ENCODE data around the gene AP5M1.
"Not testable (repeated sequence)": the region's sequence is repeated elsewhere in the genome, so short reads cannot be mapped to it uniquely, and the experiment has no call there.

AP5M1 gene

DNA sequence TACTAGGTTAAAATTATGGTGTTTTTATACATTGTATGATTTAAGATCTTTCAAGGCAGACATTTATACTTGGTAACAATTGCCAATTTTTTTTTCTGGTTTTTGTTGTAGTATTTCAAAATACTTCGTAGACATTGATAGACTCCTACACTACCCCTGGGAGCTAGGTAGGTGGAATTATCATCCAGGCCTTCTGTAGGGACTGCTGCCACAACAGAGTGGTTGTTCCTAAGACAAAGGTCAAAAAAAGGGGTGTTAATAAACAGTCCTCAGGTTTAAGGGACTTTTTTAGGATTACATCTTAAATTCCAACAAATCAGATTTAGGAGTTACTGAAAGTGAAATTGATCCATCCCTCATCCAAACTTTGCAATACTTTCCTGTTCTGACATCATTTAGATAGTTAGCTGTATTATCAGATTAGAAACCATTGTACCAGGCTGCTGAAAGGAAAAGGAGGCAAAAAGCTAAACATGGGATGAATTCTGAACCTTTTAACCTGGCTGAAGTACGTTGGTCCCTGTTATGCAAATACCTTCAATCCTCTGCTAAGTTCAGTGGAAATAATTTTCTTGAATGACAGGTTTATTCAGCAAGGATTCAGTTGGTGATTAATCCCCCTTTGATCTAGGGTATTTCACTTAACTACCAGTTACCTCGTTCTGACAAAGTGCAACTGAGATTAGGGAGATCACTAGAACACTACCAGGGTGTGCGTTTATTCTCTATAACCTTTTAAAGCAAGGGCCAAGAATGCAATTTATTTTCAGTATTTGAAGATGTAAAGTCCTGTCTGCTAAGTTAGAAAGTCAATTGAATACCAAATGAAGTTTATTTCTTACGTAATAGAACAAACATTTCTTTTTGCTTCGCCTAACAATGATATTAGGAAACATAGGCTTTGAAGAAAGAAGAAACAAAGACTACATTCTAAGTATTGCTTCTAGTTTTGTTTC lies 23.2 kb downstream of the AP5M1 start:
- DNase-seq, result no peak

DNA sequence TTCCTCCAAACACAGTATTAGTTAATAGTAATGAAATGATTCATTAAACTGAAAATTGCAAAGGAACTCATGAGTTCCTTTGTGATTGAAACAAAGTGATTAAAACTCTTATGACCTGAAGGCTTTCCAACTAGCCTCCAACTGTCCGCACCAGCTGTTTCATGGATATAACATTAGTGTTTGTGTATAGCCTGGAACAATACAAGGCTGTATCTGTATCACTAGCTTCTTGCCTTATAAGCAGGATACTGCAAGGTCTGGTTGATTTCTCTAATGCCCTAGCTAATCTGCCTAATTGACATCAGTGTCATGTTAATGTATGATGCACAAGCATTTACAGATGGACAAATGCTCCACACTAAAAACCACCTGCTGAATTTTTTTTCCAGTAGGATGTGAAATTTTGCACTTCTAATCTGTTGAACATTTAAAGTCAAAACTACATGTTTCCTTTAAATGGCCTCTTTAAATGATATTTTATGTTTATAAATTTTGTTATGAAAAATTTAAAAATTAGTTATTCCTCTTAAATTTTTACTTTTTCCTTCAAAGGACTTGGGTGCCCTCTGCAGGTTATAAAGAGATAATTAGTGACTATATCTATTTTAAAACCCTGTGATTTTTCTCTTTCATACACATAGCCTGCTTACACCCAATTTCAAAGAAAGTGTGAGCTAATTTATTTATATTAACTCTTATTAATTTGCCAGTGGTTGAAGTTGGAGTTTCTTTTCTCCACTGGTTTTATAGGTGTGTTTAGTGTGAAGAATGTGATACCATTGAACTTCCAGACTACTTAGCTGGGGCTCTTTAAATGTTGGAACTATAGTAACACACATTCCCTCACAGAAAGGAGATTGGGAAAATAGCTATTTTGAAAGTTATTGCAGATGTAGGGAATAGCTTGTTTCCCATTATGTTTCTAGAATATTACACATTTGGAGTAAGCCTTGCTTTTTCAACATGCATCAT lies 25.4 kb downstream of the AP5M1 start:
- DNase-seq, result no peak

DNA sequence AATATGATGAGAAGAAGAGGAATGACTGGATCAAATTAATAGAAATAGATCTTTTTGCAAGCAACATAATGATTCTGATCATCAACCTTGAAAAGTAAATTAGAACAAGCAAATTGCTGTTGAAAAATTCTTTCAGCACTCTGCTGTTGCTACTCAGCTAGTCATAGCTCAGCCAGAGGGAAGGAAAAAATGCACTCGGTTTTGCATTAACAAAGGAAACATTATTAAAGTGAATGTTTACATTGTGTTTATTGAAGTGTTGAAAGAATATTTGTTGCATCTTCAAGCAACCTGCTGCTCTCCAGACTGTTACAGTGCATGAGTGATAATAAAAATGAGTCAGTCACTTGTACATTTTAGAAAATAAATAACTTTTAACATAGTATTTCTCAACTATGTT lies 26.5 kb downstream of the AP5M1 start:
- DNase-seq, result peak; percentile 54

DNA sequence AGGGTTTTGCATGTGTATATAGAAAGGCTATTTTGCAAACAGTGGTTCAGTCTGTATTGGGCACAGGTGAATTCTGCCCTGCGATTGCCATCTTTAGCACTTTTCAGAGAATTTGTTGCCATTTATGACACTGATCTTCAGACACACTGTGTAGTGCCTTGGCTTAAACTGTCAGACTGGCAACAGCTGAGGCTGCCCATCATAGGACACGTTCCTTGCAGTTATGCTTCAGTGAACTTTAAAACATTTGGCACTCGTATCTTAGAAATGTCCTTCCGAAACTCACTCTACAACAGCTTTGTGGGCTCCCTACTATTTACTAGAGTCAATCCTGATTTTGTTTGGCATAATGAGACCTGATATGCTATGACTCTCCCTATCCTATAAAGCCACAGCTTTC lies 29.1 kb downstream of the AP5M1 start:
- DNase-seq, result no peak

DNA sequence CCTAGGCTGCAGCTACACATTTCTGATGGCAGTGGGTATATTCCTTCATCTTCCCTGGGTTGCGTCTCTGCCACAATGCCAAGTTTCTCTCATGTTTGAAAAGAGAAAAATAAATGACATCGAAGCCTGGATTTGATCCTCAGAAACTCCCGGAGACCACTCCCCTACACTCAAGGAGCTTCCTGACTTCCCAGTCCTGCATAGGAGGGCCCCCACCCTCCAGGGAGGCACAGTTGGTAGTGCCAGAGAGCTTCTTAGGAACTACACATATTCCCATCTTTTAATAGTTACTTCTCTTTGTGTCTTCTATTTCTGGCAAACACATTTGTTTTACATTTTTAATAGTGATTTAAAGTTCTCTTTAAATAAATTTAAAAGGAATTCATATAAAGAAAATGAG lies 30.7 kb downstream of the AP5M1 start:
- no peak for DNase-seq

DNA sequence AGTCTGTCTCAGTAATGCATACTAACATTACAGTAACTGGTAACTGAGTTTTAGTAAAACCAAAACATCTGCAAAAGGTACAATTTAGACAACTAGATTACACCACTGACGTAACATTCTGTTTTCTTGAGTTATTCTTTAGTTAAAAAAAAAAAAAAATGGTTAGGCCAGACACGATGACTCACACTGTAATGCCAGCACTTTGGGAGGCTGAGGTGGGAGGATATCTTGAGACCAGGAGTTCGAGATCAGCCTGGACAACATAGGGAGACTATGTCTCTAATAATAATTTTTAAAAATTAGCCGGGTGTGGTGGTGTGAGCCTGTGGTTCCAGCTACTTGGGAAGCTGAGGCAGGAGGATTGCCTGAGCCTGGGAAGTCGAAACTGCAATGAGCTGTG lies 34.1 kb downstream of the AP5M1 start:
- DNase-seq, result no peak

DNA sequence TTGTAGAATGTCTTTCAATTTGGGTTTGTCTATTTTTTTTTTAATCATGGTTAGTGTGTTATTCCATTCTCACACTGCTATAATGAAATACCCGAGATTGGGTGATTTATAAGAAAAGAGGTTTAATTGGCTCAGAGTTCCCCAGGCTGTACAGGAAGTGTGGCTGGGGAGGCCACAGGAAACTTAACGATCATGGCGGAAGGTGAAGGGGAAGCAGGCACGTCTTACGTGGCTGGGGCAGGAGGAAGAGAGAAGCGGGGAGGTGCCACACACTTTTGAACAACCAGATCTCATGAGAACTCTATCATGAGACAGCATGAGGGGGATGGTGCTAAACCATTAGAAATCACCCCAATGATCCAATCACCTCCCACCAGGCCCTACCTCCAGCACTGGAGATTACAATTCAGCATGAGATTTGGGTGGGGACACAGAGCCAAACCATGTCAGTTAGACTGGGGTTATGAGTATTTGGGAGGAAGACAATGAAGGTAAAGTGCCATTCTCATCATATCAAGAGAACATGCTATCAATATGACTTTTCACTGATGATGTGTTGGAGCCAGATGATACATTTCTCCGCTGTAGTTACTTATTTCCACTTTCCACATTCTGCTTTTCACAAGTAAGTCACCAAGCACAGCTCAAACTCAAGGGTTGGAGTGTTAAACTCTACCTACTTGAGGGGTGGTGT lies 45.8 kb downstream of the AP5M1 start:
- DNase-seq, result no peak

DNA sequence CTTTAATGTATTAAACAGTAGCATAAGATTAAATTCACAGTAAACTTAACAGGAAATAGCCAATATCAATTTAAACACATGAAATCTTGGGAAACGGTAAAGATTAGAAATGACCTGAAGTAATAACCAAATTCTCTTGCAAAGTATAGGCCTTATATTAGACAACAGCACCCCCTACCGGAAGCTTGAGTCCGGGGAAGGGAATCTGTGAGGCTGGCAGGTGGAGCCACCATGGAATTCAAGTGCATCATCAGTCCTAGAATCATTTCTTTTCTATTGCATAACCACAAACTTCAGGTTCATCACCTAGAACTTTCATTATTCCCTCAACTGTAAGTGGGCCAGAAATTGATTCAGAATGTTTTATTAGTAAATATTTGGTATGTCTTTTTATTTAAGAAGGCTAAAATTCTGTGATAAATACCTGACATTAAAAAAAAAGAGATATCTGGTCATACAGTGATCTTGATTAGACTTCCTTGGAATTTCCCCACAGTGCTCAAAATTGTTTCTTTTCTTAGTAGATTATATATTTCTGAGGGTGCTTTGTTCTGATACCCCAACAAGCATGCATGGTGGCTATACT lies 48.6 kb downstream of the AP5M1 start:
- DNase-seq, result peak; percentile 92

DNA sequence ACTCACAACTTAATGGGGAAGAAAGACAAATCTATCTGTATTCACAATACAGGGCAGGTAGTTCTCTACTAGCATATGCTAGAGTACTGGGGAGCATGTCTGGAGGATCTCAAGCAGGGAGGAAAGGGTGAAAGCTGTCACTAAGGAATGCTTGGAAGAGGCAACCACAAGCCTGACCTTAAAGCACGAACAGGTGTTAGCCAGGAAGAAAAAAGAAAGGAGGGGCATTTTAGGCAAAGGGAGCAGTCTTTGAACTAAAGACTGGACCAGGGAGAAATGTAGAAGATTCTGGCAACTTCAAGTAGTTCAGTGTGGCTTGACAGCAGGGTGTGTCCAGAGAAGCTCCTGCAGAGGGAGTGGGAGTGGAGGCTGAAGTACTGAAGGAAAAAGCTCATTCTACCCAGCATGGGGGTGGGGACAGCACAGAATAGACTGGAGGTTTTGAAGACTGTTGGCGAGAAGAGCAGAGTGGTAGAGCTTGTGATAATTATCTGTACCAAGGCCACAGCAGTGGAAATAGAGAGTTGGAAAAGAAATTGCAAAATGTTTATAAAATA lies 50.9 kb downstream of the AP5M1 start:
- no peak for DNase-seq

DNA sequence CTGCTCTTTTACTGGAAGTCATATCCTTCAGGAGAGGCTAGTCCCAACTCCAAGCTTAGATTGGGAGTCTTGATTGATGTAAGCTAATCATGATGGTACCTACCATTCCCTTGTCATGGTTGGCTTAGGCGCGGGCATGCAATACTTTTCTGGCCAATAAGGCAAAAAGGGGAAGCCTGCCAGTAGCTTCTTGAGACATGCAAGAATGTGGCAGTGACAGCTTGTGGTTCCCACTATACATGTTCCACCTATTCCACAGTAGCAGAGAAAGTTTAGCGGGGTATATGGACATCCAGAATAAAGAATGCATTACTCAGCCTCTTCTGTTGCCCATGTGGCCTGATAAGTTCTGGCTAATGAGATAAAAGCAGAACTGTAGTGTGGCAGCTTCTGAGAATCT lies 55.0 kb downstream of the AP5M1 start:
- no peak for DNase-seq

DNA sequence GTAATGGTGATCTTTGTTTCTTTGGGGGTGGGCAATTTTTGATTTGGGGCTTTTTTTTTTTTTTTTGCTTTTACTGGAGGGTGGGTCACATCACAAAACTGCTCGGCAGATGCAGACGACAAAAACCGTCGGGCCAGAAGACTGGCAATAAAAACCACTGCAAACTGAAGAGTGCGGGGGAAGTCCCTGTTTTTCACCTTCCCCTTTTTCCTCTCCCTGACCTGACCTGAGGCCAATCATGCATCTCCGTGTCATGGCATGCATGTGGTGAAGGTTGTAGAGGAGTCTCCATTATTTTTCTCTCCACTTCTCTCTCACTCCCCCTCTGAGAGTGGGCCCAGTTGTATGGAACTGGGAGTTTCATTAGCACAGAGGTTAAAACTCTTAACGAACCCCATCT lies 57.5 kb downstream of the AP5M1 start:
- DNase-seq, result no peak

DNA sequence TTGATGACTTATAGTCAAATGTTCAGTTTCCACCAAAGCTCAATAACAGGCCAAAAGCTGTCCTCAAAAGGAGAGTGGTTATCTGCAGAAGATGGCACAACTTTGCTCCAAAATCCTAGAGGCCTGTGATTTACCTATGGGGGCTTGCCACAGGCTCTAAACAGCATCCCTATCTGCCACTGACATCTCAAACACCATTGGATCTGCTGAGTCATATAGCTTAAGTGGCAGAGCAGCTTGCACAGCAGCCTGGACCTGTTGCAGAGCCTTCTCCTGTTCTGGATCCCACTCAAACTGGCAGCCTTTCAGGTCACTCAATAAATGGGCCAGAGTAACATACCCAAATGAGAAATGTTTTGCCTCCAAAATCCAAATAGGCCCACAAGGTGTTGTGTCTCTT lies 61.1 kb downstream of the AP5M1 start:
- DNase-seq, result no peak

DNA sequence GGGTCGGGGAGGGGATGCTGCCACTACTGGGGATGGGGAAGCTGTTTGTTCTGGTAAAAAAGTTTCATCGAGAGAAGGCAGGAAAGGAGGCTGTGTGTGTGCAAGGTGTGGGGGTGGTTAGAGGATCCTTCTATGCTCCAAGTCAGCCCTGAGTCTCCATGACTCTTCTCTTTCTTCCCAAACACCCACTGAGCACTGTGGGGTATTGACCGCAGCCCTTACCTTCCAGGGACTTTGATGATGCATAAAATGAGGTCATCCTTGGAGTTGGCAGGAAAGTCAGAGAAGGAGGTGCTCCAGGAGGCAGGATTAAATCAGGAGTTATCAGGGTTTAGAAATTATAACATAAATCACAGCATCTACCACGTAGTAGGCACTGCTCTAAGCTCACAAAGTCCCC lies 63.7 kb downstream of the AP5M1 start:
- not testable (repeated sequence) for DNase-seq

DNA sequence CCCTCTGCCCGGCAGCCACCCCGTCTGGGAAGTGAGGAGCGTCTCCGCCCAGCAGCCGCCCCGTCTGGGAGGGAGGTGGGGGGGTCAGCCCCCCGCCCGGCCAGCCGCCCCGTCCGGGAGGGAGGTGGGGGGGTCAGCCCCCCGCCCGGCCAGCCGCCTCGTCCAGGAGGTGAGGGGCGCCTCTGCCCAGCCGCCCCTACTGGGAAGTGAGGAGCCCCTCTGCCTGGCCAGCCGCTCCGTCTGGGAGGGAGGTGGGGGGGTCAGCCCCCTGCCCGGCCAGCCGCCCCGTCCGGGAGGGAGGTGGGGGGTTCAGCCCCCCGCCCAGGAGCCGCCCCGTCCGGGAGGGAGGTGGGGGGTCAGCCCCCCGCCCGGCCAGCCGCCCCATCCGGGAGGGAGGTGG lies 65.0 kb downstream of the AP5M1 start:
- DNase-seq, result not testable (repeated sequence)

DNA sequence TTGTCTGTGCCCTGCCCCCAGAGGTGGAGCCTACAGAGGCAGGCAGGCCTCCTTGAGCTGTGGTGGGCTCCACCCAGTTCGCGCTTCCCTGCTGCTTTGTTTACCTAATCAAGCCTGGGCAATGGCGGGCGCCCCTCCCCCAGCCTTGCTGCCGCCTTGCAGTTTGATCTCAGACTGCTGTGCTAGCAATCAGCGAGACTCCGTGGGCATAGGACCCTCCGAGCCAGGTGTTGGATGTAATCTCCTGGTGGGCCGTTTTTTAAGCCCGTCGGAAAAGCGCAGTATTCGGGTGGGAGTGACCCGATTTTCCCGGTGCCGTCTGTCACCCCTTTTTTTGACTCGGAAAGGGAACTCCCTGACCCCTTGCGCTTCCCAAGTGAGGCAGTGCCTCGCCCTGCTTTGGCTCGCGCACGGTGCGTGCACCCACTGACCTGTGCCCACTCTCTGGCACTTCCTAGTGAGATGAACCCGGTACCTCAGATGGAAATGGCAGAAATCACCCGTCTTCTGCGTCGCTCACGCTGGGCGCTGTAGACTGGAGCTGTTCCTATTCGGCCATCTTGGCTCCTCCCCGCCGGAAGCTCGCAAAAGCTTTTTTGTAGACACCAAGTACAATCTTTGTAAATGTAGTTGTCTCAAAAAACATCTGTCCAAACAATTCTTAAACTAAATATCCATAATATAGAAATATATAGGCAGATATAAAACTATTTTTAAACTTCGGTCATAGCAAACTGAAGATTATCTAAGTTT lies 75.0 kb downstream of the AP5M1 start:
- DNase-seq, result not testable (repeated sequence)

DNA sequence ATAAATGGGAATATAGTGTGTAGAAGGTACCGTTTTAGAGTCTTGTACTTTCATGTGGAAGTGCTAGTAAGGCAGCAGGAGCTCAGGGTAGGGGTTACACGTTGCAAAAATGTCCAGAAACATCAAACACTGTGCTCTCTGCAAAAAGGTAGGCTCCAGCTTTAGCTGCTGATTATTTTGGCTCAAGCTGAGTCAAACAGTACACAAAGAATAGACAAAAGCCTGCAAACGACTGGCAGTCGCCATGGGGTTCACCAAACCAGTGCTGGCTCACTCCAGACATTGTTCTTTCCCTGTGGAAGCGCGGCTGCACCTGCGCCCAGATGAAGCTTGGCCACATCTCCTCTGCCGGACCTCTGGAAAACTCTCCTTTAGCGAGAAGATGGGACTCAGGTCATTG lies 76.3 kb downstream of the AP5M1 start:
- DNase-seq, result no peak

DNA sequence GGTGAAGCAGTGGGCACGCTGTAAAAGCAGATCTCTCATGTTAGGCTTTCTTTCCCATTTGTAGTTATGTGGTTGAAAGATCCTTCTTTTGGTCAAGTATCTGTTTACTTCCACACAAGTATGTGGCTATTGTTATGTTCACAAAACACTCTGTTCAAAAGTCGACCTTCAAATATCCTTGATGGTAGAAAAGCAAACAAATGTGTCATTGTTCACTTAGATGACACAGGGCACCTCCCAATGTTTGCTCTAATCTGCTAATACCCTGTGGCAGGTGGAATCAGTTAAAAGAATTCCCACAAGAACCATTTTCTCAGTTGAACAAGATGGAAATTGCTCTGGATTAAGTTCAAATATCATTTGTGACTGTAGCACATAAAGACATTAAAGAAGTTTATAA lies 78.0 kb downstream of the AP5M1 start:
- DNase-seq, result no peak

All from DMS79 treated with DMSO at 0.1 percent for 48 hours (cell line).